Gastrocnemius medialis (tissue), 4 donors: ENCODE measurements around the gene TTN. TPM values are rescaled to one million over a fixed set of nuclear protein-coding genes. Genes with fewer than 3 reads are reported as not detected.

Experiments
- ATAC-seq, 2 donors: fragments of 150-250 bp; one replicate each; pipeline ENCODE4 v1.9.1; 2016
- DNase-seq, 2 donors: peaks; one replicate each; pipeline ENCODE4 v3.0.0-alpha.2; 2019
- H3K27ac ChIP-seq, 4 donors: fragments of 200-600 bp; sonication (generic); 1 replicate in 1 of 4; 2 replicates in 3 of 4; pipeline ENCODE4 v1.5.1; 2016 to 2018; ENCODE audit warnings: mild to moderate bottlenecking in 2 of 4, moderate library complexity in 1 of 4
- H3K27me3 ChIP-seq, 3 donors: fragments of 200-600 bp; sonication (generic) in 2 of 3; 1 replicate in 1 of 3; 2 replicates in 2 of 3; pipeline versions ENCODE4 v1.5.1 to v1.6.0; 2016 to 2019; ENCODE audit warnings: mild to moderate bottlenecking in 1 of 3, moderate library complexity in 1 of 3
- H3K36me3 ChIP-seq, 2 donors: fragments of 200-600 bp; sonication (generic) in 1 of 2; one replicate each; pipeline ENCODE4 v1.5.1; 2017 to 2018
- H3K4me1 ChIP-seq, 2 donors: fragments of 200-600 bp; sonication (generic) in 1 of 2; one replicate each; pipeline ENCODE4 v1.5.1; 2016 to 2017; ENCODE audit warnings: mild to moderate bottlenecking in 2 of 2
- H3K4me3 ChIP-seq, 4 donors: fragments of 200-600 bp; sonication (generic) in 3 of 4; 1 replicate in 1 of 4; 2 replicates in 3 of 4; pipeline ENCODE4 v1.5.1; 2016 to 2019; ENCODE audit warnings: mild to moderate bottlenecking in 2 of 4
- H3K9me3 ChIP-seq, 3 donors: fragments of 200-600 bp; sonication (generic) in 2 of 3; 1 replicate in 1 of 3; 2 replicates in 2 of 3; pipeline ENCODE4 v1.5.1; 2016 to 2019
- CTCF ChIP-seq, 5 experiments: fragments of 450-650 bp in 3 of 5; fragments of 200-600 bp in 2 of 5; sonication (generic) in 2 of 5; IDR thresholded peaks in 4 of 5; conservative IDR thresholded peaks in 1 of 5; 1 replicate in 4 of 5; 2 replicates in 1 of 5; pipeline ENCODE4 v1.5.1; 2016 to 2019; ENCODE audit warnings: antibody characterized with exemption in 5 of 5, mild to moderate bottlenecking in 3 of 5, moderate library complexity in 3 of 5
- POLR2A ChIP-seq, 2 donors: fragments of 450-650 bp; IDR thresholded peaks; one replicate each; pipeline ENCODE4 v1.6.1; 2017; ENCODE audit warnings: antibody characterized with exemption in 2 of 2, mild to moderate bottlenecking in 2 of 2, moderate library complexity in 2 of 2
- in situ Hi-C, 4 donors: fragments of 200-750 bp; cut with MboI; loops; one replicate each; pipeline versions ENCODE4 v1.15.0 to v1.8.0; 2017; ENCODE audit warnings: low sequenced_read_pairs in 4 of 4
- intact Hi-C: fragments of 100-400 bp; cut with DNase I; formaldehyde crosslinking; loops from one replicate; pipeline ENCODE4 v1.15.1; 2023; ENCODE audit warnings: low total_unique reads
- total RNA-seq, 4 donors: library from RNA; depleted of rRNA; stranded (reverse); fragments of >200 nt; gene quantifications; one replicate each; pipeline versions ENCODE4 v1.1.0 to v1.2.3, GENCODE V29; 2016

TTN gene
- total RNA-seq, 4 donors from 2014 or later, result 4,552 to 9,701 (median 7,268) TPM

- in situ Hi-C loops, result no loop called here
- Histone ChIP-seq H3K4me1 (peaks cover 73 to 92% of the 10 kb centered on the region in 2 donors), H3K9me3 (no peaks in the 10 kb centered on the region), H3K27me3 (no peaks in the 10 kb centered on the region), H3K36me3 (peaks cover 12 to 100% of the 10 kb centered on the region in 2 donors), H3K27ac (peak overlapping the region in 1 of 4 donors; percentile 43), H3K4me3 (no peak overlapping the region)
- intact Hi-C loops, result loop anchor here (5.0 to 10.0 kb wide), 3 partner anchors 38 to 176 kb away; no protein-coding TSS in a partner anchor
- DNase-seq, result no peak
- TF ChIP-seq CTCF (IDR thresholded peaks at IDR 0.05 in 4 of 5, conservative IDR thresholded peaks at IDR 0.05 in 1 of 5), result no peak
- no peak for TF ChIP-seq POLR2A (IDR thresholded peaks at IDR 0.05)
- ATAC-seq, result no peak
These were observed 36.7 kb downstream of the TTN start for GRCh38 chr2:178770518-178770917.

- DNase-seq (no peak), ATAC-seq (peak in 1 of 2 donors; percentile 4)
- in situ Hi-C loops (no loop called here), intact Hi-C loops (no loop called here)
- H3K27ac ChIP-seq, result peak overlapping the region in 2 of 4 donors; percentile 12 to 35
- peaks cover 12 to 100% of the 10 kb centered on the region in 2 donors for H3K36me3 ChIP-seq
- no peak for TF ChIP-seq CTCF (IDR thresholded peaks at IDR 0.05 in 4 of 5, conservative IDR thresholded peaks at IDR 0.05 in 1 of 5)
- no peak for TF ChIP-seq POLR2A (IDR thresholded peaks at IDR 0.05)
- H3K4me3 ChIP-seq, result no peak overlapping the region
- no peaks in the 10 kb centered on the region for H3K27me3 ChIP-seq
- no peaks in the 10 kb centered on the region for H3K9me3 ChIP-seq
- H3K4me1 ChIP-seq, result peaks cover 66 to 83% of the 10 kb centered on the region in 2 donors
These were observed 39.8 kb downstream of the TTN start for GRCh38 chr2:178767094-178768060.

GRCh38 chr2:178764097-178764496 is 43.1 kb downstream of the TTN start:
- no peak for DNase-seq
- peaks cover 56 to 61% of the 10 kb centered on the region in 2 donors for H3K4me1 ChIP-seq
- H3K27ac ChIP-seq, result peak overlapping the region in 3 of 4 donors; percentile 12 to 40 (median 39)
- H3K9me3 ChIP-seq, result no peaks in the 10 kb centered on the region
- no peaks in the 10 kb centered on the region for H3K27me3 ChIP-seq
- TF ChIP-seq CTCF (IDR thresholded peaks at IDR 0.05 in 4 of 5, conservative IDR thresholded peaks at IDR 0.05 in 1 of 5), result no peak
- TF ChIP-seq POLR2A (IDR thresholded peaks at IDR 0.05), result no peak
- no peak for ATAC-seq
- in situ Hi-C loops, result no loop called here
- no peak overlapping the region for H3K4me3 ChIP-seq
- H3K36me3 ChIP-seq, result peaks cover 8 to 100% of the 10 kb centered on the region in 2 donors
- intact Hi-C loops, result no loop called here

- intact Hi-C loops (no loop called here), in situ Hi-C loops (no loop called here)
These were observed 45.4 kb downstream of the TTN start for GRCh38 chr2:178761759-178762371.

More at GRCh38 chr2:178761759-178762371, 45.4 kb downstream of the TTN start:
- Histone ChIP-seq H3K4me3 (no peak overlapping the region), H3K36me3 (peaks cover 8 to 99% of the 10 kb centered on the region in 2 donors), H3K27me3 (no peaks in the 10 kb centered on the region), H3K27ac (peak overlapping the region in 2 of 4 donors; percentile 9 to 27), H3K4me1 (peaks cover 46 to 51% of the 10 kb centered on the region in 2 donors), H3K9me3 (no peaks in the 10 kb centered on the region)
- no peak for DNase-seq
- TF ChIP-seq CTCF (IDR thresholded peaks at IDR 0.05 in 4 of 5, conservative IDR thresholded peaks at IDR 0.05 in 1 of 5) (peak; percentile 28 to 58 (median 48)), POLR2A (IDR thresholded peaks at IDR 0.05) (no peak)
- ATAC-seq, result no peak
